OCI-LY7 (cell line): ENCODE results near the gene MACROH2A1. TPM values are rescaled to one million over a fixed set of nuclear protein-coding genes. Genes with fewer than 3 reads are reported as not detected.

Source experiments
- BruUV-seq: library from RNA; stranded (reverse); fragments of 400-500 nt; replicated peaks from 2 replicates; lab custom pipeline; 2021; lab: Mats Ljungman, UMichigan
- CTCF ChIA-PET: fragments of 300-600 bp; sonication (Branson Sonifier 250); formaldehyde crosslinking; loops from one replicate; lab custom pipeline; 2022; ENCODE audit warnings: antibody characterized with exemption; ENCODE audit not compliant: unreplicated experiment; lab: Charles Lee
- POLR2A ChIA-PET: fragments of 300-600 bp; sonication (Branson Sonifier 250); formaldehyde crosslinking; loops from one replicate; lab custom pipeline; 2022; ENCODE audit warnings: antibody characterized with exemption; lab: Charles Lee
- DNase-seq: peaks from one replicate; pipeline ENCODE4 v3.0.0-alpha.2; 2015; ENCODE audit warnings: low spot score
- H2AFZ ChIP-seq: fragments of 200-600 bp; sonication (generic), shearing (Covaris generic); 2 replicates; pipeline ENCODE4 v1.6.1; 2014; ENCODE audit warnings: mild to moderate bottlenecking, antibody characterized with exemption, low read length, moderate library complexity
- H3K27ac ChIP-seq: fragments of 200-600 bp; sonication (generic); 2 replicates; pipeline ENCODE4 v1.5.1; 2014; ENCODE audit warnings: mixed run types, low read depth, mild to moderate bottlenecking, moderate library complexity, low read length, inconsistent platforms; ENCODE audit not compliant: poor library complexity, severe bottlenecking
- H3K36me3 ChIP-seq: fragments of 200-600 bp; sonication (generic); 2 replicates; pipeline ENCODE4 v1.6.1; 2014; ENCODE audit warnings: mild to moderate bottlenecking, antibody characterized with exemption, low read length, moderate library complexity, mixed read lengths; ENCODE audit not compliant: insufficient read depth
- H3K4me1 ChIP-seq: fragments of 200-600 bp; sonication (generic); 2 replicates; pipeline ENCODE4 v1.5.1; 2014; ENCODE audit warnings: mild to moderate bottlenecking, low read length; ENCODE audit not compliant: insufficient read depth, poor library complexity, severe bottlenecking
- H3K4me2 ChIP-seq: fragments of 200-600 bp; sonication (generic); 2 replicates; pipeline ENCODE4 v1.6.1; 2014; ENCODE audit warnings: mild to moderate bottlenecking, low read length
- H3K4me3 ChIP-seq: fragments of 200-600 bp; sonication (generic); 2 replicates; pipeline ENCODE4 v1.5.1; 2014; ENCODE audit warnings: mild to moderate bottlenecking, low read depth, low read length; ENCODE audit not compliant: poor library complexity, severe bottlenecking
- H3K79me2 ChIP-seq: fragments of 200-600 bp; sonication (generic); 2 replicates; pipeline ENCODE4 v1.6.1; 2016; ENCODE audit warnings: low read depth, mild to moderate bottlenecking, low read length, moderate library complexity, mixed read lengths; ENCODE audit not compliant: insufficient read depth
- H3K9me2 ChIP-seq: fragments of 200-600 bp; sonication (generic); 2 replicates; pipeline ENCODE4 v1.6.1; 2016; ENCODE audit warnings: mild to moderate bottlenecking, low read length, mixed read lengths; ENCODE audit not compliant: insufficient read depth
- H3K9me3 ChIP-seq: fragments of 200-600 bp; sonication (generic); 2 replicates; pipeline ENCODE4 v1.6.1; 2014; ENCODE audit warnings: mild to moderate bottlenecking, mixed run types, low read length, mixed read lengths
- H4K20me1 ChIP-seq: fragments of 200-600 bp; sonication (generic); 2 replicates; pipeline ENCODE4 v1.6.1; 2014; ENCODE audit warnings: mild to moderate bottlenecking, antibody characterized with exemption, low read length, moderate library complexity, mixed read lengths; ENCODE audit not compliant: insufficient read depth
- CTCF ChIP-seq: fragments of 200-600 bp; sonication (generic); conservative IDR thresholded peaks from 2 replicates; pipeline ENCODE4 v1.5.1; 2014; ENCODE audit warnings: mild to moderate bottlenecking, antibody characterized with exemption, low read length, moderate library complexity, mixed read lengths
- EZH2phosphoT487 ChIP-seq: fragments of 200-600 bp; sonication (generic); IDR thresholded peaks from 2 replicates; pipeline ENCODE4 v1.6.1; 2018; ENCODE audit warnings: low read depth, borderline replicate concordance, mild to moderate bottlenecking, mixed run types, antibody characterized with exemption, low read length, moderate library complexity, mixed read lengths
- intact Hi-C: fragments of 100-400 bp; cut with micrococcal nuclease; formaldehyde crosslinking; loops from one replicate; pipeline ENCODE4 v1.10.0; 2022; ENCODE audit not compliant: unreplicated experiment
- total RNA-seq, 2 experiments: library from RNA; depleted of rRNA in 1 of 2; stranded (reverse); fragments of >200 nt in 1 of 2; shearing (Covaris generic) in 1 of 2; gene quantifications; 2 replicates each; pipeline ENCODE4 v1.2.3, GENCODE V29; 2014 to 2022

Gene MACROH2A1
- total RNA-seq, 2 experiments from 2014 or later, result 271 to 356 TPM

- intact Hi-C loops, result no loop called here
- no peak overlapping the region for H2AFZ ChIP-seq
- H3K4me2 ChIP-seq, result no peak overlapping the region
- H3K9me3 ChIP-seq, result no peaks in the 10 kb centered on the region
- H3K4me1 ChIP-seq, result peaks cover 15% of the 10 kb centered on the region
- TF ChIP-seq CTCF, result no peak
- TF ChIP-seq EZH2phosphoT487, result no peak
- no peak overlapping the region for H3K4me3 ChIP-seq
- peaks cover 91% of the 10 kb centered on the region for H3K79me2 ChIP-seq
- H4K20me1 ChIP-seq, result peaks cover 61% of the 10 kb centered on the region
- H3K36me3 ChIP-seq, result peaks cover 96% of the 10 kb centered on the region
- POLR2A ChIA-PET, result no interaction called here
- CTCF ChIA-PET, result no interaction called here
- H3K9me2 ChIP-seq, result no peaks in the 10 kb centered on the region
- no peak overlapping the region for H3K27ac ChIP-seq
- no peak for DNase-seq
- BruUV-seq, result no TSS peak
These were observed 7.2 kb downstream of the MACROH2A1 start for GRCh38 chr5:135391869-135392255.

- H3K4me2 ChIP-seq, result no peak overlapping the region
- CTCF ChIA-PET, result no interaction called here
- BruUV-seq, result no TSS peak
- peaks cover 85% of the 10 kb centered on the region for H3K79me2 ChIP-seq
- no peaks in the 10 kb centered on the region for H3K9me2 ChIP-seq
- no peak overlapping the region for H2AFZ ChIP-seq
- peaks cover 10% of the 10 kb centered on the region for H3K4me1 ChIP-seq
- intact Hi-C loops, result no loop called here
- POLR2A ChIA-PET, result interaction anchor here (0.6 kb wide), 2 partner anchors 30 to 129 kb away, joined by 3 read pairs; no protein-coding TSS in a partner anchor
- H3K4me3 ChIP-seq, result no peak overlapping the region
- DNase-seq, result no peak
- H3K9me3 ChIP-seq, result no peaks in the 10 kb centered on the region
- peaks cover 56% of the 10 kb centered on the region for H4K20me1 ChIP-seq
- TF ChIP-seq EZH2phosphoT487 (no peak), CTCF (no peak)
- H3K36me3 ChIP-seq, result peaks cover 97% of the 10 kb centered on the region
- H3K27ac ChIP-seq, result no peak overlapping the region
These were observed 7.7 kb downstream of the MACROH2A1 start for GRCh38 chr5:135391116-135391868.

- Histone ChIP-seq H3K4me3 (no peak overlapping the region), H3K9me2 (no peaks in the 10 kb centered on the region), H3K9me3 (no peaks in the 10 kb centered on the region), H3K4me1 (no peaks in the 10 kb centered on the region), H3K36me3 (peaks cover 100% of the 10 kb centered on the region), H2AFZ (no peak overlapping the region), H3K27ac (no peak overlapping the region), H3K79me2 (peaks cover 62% of the 10 kb centered on the region), H4K20me1 (peaks cover 36% of the 10 kb centered on the region), H3K4me2 (no peak overlapping the region)
- no TSS peak for BruUV-seq
- TF ChIP-seq EZH2phosphoT487, result no peak
- no peak for TF ChIP-seq CTCF
- intact Hi-C loops, result no loop called here
- no peak for DNase-seq
- POLR2A ChIA-PET, result no interaction called here
- CTCF ChIA-PET, result interaction anchor here (0.9 kb wide), 1 partner anchor 9 kb away, joined by 12 read pairs; no protein-coding TSS in a partner anchor
These were observed 10.1 kb downstream of the MACROH2A1 start for GRCh38 chr5:135388860-135389435.
